Glutamatergic neuron (in vitro differentiated cells): ENCODE measurements around the gene SEC24C. TPM values are rescaled to one million over a fixed set of nuclear protein-coding genes. Genes with fewer than 3 reads are reported as not detected.

Source experiments
- DNase-seq: peaks from one replicate; pipeline ENCODE4 v3.0.0; 2022
- H3K27ac Mint-ChIP-seq: one replicate; pipeline ENCODE4 v1.8.0; 2020; ENCODE audit warnings: mild to moderate bottlenecking, mixed read lengths, inconsistent platforms; ENCODE audit not compliant: unreplicated experiment
- H3K27me3 Mint-ChIP-seq: one replicate; pipeline ENCODE4 v1.8.0; 2020; ENCODE audit warnings: mild to moderate bottlenecking, moderate library complexity, mixed read lengths, inconsistent platforms; ENCODE audit not compliant: unreplicated experiment
- H3K36me3 Mint-ChIP-seq: one replicate; pipeline ENCODE4 v1.8.0; 2020; ENCODE audit warnings: mild to moderate bottlenecking, mixed read lengths, inconsistent platforms; ENCODE audit not compliant: unreplicated experiment
- H3K4me1 Mint-ChIP-seq: one replicate; pipeline ENCODE4 v1.8.0; 2020; ENCODE audit warnings: mild to moderate bottlenecking, low read depth, mixed read lengths, inconsistent platforms; ENCODE audit not compliant: unreplicated experiment
- H3K4me3 Mint-ChIP-seq: one replicate; pipeline ENCODE4 v1.8.0; 2020; ENCODE audit warnings: mild to moderate bottlenecking, mixed read lengths, inconsistent platforms; ENCODE audit not compliant: unreplicated experiment
- H3K9me3 Mint-ChIP-seq: one replicate; pipeline ENCODE4 v1.8.0; 2020; ENCODE audit warnings: mild to moderate bottlenecking, moderate library complexity, mixed read lengths, inconsistent platforms; ENCODE audit not compliant: unreplicated experiment
- CTCF ChIP-seq: fragments of 200-600 bp; sonication (generic); IDR thresholded peaks from one replicate; pipeline ENCODE4 v1.5.0; 2021; ENCODE audit not compliant: partially characterized antibody, unreplicated experiment
- total RNA-seq: library from RNA; stranded (reverse); fragmentation: NEBNext Ultra II Directional; extraction: Animal tissue kit (Norgen Biotek cat#: 25700); gene quantifications from one replicate; pipeline ENCODE4 v1.2.1, GENCODE V29; 2021; ENCODE audit not compliant: unreplicated experiment

The SEC24C gene
- total RNA-seq, 1 donor from 2014 or later, result 91.1 TPM

DNA sequence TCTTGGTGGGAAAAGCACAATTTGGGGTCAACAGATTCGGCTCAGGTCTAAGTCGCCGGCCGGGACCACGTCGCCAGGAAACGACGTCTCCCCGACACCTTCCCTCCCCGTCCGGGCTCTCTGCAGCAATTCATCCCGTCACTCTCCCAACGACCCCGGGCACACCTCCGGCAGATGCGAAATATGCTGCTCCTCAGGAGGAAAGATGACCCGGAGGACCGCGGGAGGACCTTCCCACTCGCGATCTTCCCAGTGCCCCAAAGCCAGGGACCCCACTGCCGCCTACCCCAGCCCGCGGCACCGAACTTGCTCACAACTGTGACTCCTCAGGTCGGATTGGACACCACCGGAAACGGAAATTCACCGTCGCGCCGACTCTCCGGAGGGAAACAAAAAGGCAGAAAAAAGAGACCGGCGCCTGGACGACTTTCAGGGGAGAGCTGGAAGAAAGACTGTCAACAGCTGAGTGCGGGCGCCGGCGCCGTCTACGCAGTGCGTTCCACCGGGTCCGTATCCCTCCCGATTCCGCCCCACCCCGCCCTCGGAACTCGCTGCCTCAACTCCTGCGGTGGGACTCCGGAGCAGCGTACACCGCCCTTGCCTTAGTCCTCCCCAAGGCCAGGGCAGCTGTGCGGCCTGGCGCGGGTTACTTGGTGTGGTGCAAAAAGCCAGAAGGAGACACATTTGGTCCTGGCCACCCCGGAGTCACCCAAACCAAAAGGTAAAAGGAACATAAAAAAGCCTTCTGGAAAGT, 13.8 kb upstream of the SEC24C start:
- peak overlapping the region; percentile 99 for H3K4me3 Mint-ChIP-seq

DNA sequence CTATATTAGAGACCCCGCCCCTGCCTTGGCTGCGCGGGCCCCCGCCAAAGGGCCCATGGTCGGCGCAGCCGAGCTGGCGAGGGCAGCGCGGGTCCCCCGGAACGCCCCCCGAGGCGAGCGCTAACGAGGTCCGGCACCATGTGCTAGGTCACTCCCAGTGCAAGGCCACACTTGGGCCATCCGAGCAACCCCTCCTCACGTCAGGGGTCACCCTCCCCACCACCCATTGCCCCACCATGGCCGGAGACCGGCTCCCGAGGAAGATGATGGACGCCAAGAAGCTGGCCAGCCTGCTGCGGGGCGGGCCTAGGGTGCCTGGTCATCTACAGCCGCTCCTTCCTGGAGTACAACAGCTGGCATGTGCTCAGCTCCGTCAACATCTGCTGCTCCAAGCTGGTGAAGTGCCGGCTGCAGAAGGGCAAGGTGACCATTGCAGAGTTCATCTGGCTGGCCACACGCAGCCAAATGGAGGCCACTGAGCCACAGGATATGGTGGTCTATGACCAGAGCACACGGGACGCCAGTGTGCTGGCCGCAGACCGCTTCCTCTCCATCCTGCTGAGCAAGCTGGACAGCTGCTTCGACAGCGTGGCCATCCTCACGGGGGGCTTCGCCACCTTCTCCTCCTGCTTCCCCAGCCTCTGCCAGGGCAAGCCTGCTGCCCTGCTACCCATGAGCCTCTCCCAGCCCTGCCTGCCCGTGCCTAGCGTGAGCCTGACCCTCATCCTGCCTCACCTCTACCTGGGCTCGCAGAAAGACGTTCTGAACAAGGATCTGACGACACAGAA, 12.4 kb upstream of the SEC24C start:
- no peak for TF ChIP-seq CTCF
- H3K4me3 Mint-ChIP-seq, result peak overlapping the region; percentile 64
- H3K9me3 Mint-ChIP-seq, result peaks cover 11% of the 10 kb centered on the region
- H3K36me3 Mint-ChIP-seq, result no peaks in the 10 kb centered on the region
- peak overlapping the region; percentile 73 for H3K27ac Mint-ChIP-seq
- no peaks in the 10 kb centered on the region for H3K4me1 Mint-ChIP-seq
- DNase-seq, result peak; percentile 18
- H3K27me3 Mint-ChIP-seq, result peaks cover 7% of the 10 kb centered on the region

More for the DNA sequence above, 13.8 kb upstream of the SEC24C start:
- peaks cover 11% of the 10 kb centered on the region for H3K9me3 Mint-ChIP-seq
- peaks cover 7% of the 10 kb centered on the region for H3K27me3 Mint-ChIP-seq
- TF ChIP-seq CTCF, result no peak
- no peaks in the 10 kb centered on the region for H3K4me1 Mint-ChIP-seq
- peak; percentile 93 for DNase-seq
- H3K27ac Mint-ChIP-seq, result peak overlapping the region; percentile 99
- no peaks in the 10 kb centered on the region for H3K36me3 Mint-ChIP-seq

GRCh38 chr10:73732426-73732825, 11.7 kb upstream of the SEC24C start:
- Mint-ChIP-seq H3K36me3 (no peaks in the 10 kb centered on the region), H3K4me3 (peak overlapping the region; percentile 64), H3K9me3 (peaks cover 11% of the 10 kb centered on the region), H3K27me3 (peaks cover 7% of the 10 kb centered on the region), H3K27ac (peak overlapping the region; percentile 73), H3K4me1 (no peaks in the 10 kb centered on the region)
- no peak for TF ChIP-seq CTCF
- no peak for DNase-seq

DNA sequence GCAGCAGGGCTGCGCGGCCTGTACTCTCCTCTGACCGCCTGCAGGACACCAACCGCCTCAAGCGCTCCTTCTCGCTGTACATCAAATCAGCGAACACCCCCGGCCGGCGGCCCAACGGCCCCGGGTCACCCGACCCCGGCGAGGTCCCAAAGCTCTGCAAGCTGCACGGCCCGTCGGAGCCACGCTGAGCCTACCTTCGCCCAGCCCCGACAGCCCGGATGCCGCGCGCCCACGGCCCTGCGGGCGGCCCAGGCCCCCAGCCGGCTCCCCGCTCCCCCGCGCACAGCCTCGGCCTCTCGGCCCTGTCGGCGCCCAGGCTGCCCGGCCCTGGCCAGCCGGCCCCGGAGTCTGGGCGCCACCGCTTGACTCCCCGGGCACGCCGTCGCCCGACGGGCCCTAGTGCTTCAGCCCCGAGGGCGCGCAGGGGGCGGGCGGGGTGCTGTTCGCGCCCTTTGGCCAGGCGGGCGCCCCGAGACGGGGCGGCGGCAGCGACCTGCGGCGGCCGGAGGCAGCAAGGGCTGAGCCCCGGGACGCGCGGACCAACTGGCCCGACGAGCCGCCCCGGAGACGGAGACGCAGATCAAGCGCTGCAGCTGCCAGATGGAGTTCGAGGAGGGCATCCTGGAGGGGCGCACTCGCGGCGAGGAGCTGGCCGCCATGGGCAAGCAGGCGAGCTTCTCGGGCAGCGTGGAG, 11.1 kb upstream of the SEC24C start:
- Mint-ChIP-seq H3K9me3 (peaks cover 11% of the 10 kb centered on the region), H3K27me3 (peaks cover 7% of the 10 kb centered on the region), H3K27ac (no peak overlapping the region), H3K36me3 (no peaks in the 10 kb centered on the region), H3K4me1 (no peaks in the 10 kb centered on the region), H3K4me3 (no peak overlapping the region)
- TF ChIP-seq CTCF, result no peak
- DNase-seq, result peak; percentile 28
